ENCODE results near the gene FOXL1. TPM values are rescaled to one million over a fixed set of nuclear protein-coding genes. Genes with fewer than 3 reads are reported as not detected.

Gene FOXL1
- total RNA-seq, 1 experiment from 2014 or later: 7.5 TPM

DNA sequence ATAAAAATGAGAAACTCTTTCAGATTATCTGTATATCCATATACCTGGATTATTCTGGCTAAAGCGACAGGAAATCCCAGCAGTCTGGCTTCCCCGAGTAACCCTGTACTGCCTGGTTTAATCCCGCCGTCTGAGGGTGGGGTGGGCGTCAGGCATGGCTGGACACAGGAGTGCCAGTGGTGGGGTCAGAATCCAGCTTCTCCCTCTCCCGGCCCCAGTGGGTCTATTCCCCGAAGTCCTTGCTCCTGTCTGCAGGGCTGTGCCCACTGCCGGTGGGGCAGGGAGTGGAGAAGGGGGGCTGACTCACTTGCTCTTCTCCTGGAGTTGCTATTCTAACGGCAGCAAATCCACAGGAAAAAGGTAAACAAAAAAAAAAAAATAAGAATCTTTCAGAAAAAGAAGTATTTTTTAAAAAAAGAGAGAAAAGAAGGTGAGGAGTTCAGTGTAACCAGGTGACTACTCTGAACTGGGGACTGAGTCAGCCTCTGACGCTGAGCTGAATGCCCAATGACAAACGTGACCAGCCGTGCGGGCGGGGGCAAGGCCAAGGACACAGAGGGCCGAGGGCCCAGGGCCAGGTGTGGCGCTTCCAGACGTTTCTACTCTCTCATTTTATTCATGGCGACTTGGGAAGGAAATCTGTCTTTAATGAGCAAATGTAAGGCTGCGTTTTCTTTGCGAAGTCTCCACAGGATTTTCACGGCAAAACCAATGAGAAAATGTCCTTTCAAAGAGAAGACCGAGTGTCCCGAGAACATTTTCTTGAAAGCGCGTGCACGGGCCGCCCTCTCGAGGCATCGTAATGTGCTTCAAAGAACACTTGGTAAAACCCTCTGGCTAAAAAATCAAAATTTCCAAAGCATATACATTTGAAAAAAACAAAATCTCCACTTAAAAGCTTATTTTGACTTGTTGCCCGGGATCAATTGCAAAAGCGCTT, 47.8 kb upstream of the FOXL1 start:
- ChIA-PET CTCF (no interaction called here), POLR2A (no interaction called here), RAD21 (ENCODE audit: low non-redundant PET in 1 of 2, low total read pairs in 2 of 2, uncharacterized antibody in 2 of 2, unreplicated experiment in 2 of 2) (no interaction called here)
- TF ChIP-seq RAD21 (IDR thresholded peaks at IDR 0.05; ENCODE audit: low read depth) (no peak), EGR1 (IDR thresholded peaks at IDR 0.05; ENCODE audit: low read depth) (no peak), POLR2A (IDR thresholded peaks at IDR 0.05; ENCODE audit: borderline replicate concordance, extremely low read depth, insufficient read depth, insufficient read length) (no peak), EZH2 (IDR thresholded peaks at IDR 0.05) (no peak), ZFX (IDR thresholded peaks at IDR 0.05) (no peak), SP1 (IDR thresholded peaks at IDR 0.05; ENCODE audit: low read depth) (no peak), JUND (IDR thresholded peaks at IDR 0.05) (no peak), SIN3A (IDR thresholded peaks at IDR 0.05; ENCODE audit: low read depth) (no peak), ZNF274 (IDR thresholded peaks at IDR 0.05; ENCODE audit: low read depth, low read length) (no peak), EZH2phosphoT487 (IDR thresholded peaks at IDR 0.05; ENCODE audit: borderline replicate concordance) (no peak), SRF (IDR thresholded peaks at IDR 0.05; ENCODE audit: low read depth) (no peak), FOSL1 (IDR thresholded peaks at IDR 0.05; ENCODE audit: low read depth) (no peak), POLR2AphosphoS5 (IDR thresholded peaks at IDR 0.05; ENCODE audit: low read depth, low read length) (no peak)
- TF ChIP-seq, protein P1, sequence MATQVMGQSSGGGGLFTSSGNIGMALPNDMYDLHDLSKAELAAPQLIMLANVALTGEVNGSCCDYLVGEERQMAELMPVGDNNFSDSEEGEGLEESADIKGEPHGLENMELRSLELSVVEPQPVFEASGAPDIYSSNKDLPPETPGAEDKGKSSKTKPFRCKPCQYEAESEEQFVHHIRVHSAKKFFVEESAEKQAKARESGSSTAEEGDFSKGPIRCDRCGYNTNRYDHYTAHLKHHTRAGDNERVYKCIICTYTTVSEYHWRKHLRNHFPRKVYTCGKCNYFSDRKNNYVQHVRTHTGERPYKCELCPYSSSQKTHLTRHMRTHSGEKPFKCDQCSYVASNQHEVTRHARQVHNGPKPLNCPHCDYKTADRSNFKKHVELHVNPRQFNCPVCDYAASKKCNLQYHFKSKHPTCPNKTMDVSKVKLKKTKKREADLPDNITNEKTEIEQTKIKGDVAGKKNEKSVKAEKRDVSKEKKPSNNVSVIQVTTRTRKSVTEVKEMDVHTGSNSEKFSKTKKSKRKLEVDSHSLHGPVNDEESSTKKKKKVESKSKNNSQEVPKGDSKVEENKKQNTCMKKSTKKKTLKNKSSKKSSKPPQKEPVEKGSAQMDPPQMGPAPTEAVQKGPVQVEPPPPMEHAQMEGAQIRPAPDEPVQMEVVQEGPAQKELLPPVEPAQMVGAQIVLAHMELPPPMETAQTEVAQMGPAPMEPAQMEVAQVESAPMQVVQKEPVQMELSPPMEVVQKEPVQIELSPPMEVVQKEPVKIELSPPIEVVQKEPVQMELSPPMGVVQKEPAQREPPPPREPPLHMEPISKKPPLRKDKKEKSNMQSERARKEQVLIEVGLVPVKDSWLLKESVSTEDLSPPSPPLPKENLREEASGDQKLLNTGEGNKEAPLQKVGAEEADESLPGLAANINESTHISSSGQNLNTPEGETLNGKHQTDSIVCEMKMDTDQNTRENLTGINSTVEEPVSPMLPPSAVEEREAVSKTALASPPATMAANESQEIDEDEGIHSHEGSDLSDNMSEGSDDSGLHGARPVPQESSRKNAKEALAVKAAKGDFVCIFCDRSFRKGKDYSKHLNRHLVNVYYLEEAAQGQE (IDR thresholded peaks at IDR 0.05; ENCODE audit: low read depth): no peak
- TF ChIP-seq, protein P2, sequence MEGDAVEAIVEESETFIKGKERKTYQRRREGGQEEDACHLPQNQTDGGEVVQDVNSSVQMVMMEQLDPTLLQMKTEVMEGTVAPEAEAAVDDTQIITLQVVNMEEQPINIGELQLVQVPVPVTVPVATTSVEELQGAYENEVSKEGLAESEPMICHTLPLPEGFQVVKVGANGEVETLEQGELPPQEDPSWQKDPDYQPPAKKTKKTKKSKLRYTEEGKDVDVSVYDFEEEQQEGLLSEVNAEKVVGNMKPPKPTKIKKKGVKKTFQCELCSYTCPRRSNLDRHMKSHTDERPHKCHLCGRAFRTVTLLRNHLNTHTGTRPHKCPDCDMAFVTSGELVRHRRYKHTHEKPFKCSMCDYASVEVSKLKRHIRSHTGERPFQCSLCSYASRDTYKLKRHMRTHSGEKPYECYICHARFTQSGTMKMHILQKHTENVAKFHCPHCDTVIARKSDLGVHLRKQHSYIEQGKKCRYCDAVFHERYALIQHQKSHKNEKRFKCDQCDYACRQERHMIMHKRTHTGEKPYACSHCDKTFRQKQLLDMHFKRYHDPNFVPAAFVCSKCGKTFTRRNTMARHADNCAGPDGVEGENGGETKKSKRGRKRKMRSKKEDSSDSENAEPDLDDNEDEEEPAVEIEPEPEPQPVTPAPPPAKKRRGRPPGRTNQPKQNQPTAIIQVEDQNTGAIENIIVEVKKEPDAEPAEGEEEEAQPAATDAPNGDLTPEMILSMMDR (IDR thresholded peaks at IDR 0.05 in 2 of 3, conservative IDR thresholded peaks at IDR 0.05 in 1 of 3; ENCODE audit: borderline replicate concordance in 1 of 3, insufficient read depth in 1 of 3, low read depth in 2 of 3, low read length in 2 of 3): no peak
- TF ChIP-seq, protein P3, sequence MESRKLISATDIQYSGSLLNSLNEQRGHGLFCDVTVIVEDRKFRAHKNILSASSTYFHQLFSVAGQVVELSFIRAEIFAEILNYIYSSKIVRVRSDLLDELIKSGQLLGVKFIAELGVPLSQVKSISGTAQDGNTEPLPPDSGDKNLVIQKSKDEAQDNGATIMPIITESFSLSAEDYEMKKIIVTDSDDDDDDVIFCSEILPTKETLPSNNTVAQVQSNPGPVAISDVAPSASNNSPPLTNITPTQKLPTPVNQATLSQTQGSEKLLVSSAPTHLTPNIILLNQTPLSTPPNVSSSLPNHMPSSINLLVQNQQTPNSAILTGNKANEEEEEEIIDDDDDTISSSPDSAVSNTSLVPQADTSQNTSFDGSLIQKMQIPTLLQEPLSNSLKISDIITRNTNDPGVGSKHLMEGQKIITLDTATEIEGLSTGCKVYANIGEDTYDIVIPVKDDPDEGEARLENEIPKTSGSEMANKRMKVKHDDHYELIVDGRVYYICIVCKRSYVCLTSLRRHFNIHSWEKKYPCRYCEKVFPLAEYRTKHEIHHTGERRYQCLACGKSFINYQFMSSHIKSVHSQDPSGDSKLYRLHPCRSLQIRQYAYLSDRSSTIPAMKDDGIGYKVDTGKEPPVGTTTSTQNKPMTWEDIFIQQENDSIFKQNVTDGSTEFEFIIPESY (IDR thresholded peaks at IDR 0.05; ENCODE audit: extremely low read depth, insufficient replicate concordance, low read length): no peak
- TF ChIP-seq, protein P4, sequence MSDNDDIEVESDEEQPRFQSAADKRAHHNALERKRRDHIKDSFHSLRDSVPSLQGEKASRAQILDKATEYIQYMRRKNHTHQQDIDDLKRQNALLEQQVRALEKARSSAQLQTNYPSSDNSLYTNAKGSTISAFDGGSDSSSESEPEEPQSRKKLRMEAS (IDR thresholded peaks at IDR 0.05): no peak
- Histone ChIP-seq H3K4me2 (ENCODE audit: low read length) (no peak overlapping the region), H3K9me2 (ENCODE audit: insufficient read depth) (no peaks in the 10 kb centered on the region), H3K4me1 (ENCODE audit: control insufficient read depth in 1 of 2, insufficient read depth in 2 of 2, low read length in 2 of 2) (peaks cover 0 to 10% of the 10 kb centered on the region in 2 experiments; a peak in 1 of 4 replicates), H3K9ac (ENCODE audit: low read length) (no peak overlapping the region), H3K4me3 (replicated peaks in 1 of 2; ENCODE audit: low read depth in 1 of 2, low read length in 2 of 2) (no peak overlapping the region), H3K9me3 (ENCODE audit: control insufficient read depth in 1 of 2, insufficient read depth in 1 of 2, low read depth in 1 of 2, low read length in 2 of 2) (no peaks in the 10 kb centered on the region), H3K79me2 (ENCODE audit: insufficient read depth, low read length) (no peaks in the 10 kb centered on the region), H3K27me3 (ENCODE audit: insufficient read depth, low read length) (no peaks in the 10 kb centered on the region), H2AFZ (ENCODE audit: low read depth, low read length, poor library complexity, severe bottlenecking) (no peak overlapping the region), H4K20me1 (ENCODE audit: insufficient read depth) (no peaks in the 10 kb centered on the region), H3K27ac (ENCODE audit: low read depth, low read length) (no peak overlapping the region), H3K36me3 (ENCODE audit: control insufficient read depth in 1 of 2, insufficient read depth in 2 of 2, low read length in 2 of 2) (no peaks in the 10 kb centered on the region)
- no TSS peak for BruUV-seq (replicated peaks)
- intact Hi-C loops (cut with micrococcal nuclease): no loop called here
- DNase-seq (ENCODE audit: low read depth, low spot score): no peak
- no peak for ATAC-seq

Data from HCT116 (cell line).